H9 (cell line): ENCODE data around the gene MLYCD. TPM values are rescaled to one million over a fixed set of nuclear protein-coding genes. Genes with fewer than 3 reads are reported as not detected.

Experiments
- DNase-seq: peaks from one replicate; pipeline ENCODE4 v3.0.0-alpha.2; 2017
- H2AFZ ChIP-seq: one replicate; pipeline ENCODE4 v1.6.1; 2013; ENCODE audit warnings: mild to moderate bottlenecking, low read length, control low read depth, moderate library complexity
- H2AK5ac ChIP-seq: 2 replicates; pipeline ENCODE4 v1.6.1; 2013; ENCODE audit warnings: low read length, control low read depth, mixed read lengths; ENCODE audit not compliant: insufficient read length
- H2BK120ac ChIP-seq: one replicate; pipeline ENCODE4 v1.6.1; 2013; ENCODE audit warnings: low read depth, mild to moderate bottlenecking, low read length, control low read depth, inconsistent platforms; ENCODE audit not compliant: poor library complexity, severe bottlenecking
- H2BK12ac ChIP-seq: 2 replicates; pipeline ENCODE4 v1.6.1; 2013; ENCODE audit warnings: low read length, control low read depth, mixed read lengths, low read depth; ENCODE audit not compliant: insufficient read length
- H2BK15ac ChIP-seq: 2 replicates; pipeline ENCODE4 v1.6.1; 2013; ENCODE audit warnings: low read depth, low read length, control low read depth
- H2BK20ac ChIP-seq: one replicate; pipeline ENCODE4 v1.6.1; 2013; ENCODE audit warnings: low read depth, mild to moderate bottlenecking, low read length, control low read depth, inconsistent platforms; ENCODE audit not compliant: poor library complexity, severe bottlenecking
- H2BK5ac ChIP-seq: 2 replicates; pipeline ENCODE4 v1.6.1; 2013; ENCODE audit warnings: low read length, control low read depth, mixed read lengths; ENCODE audit not compliant: insufficient read length
- H3K14ac ChIP-seq: 2 replicates; pipeline ENCODE4 v1.6.1; 2013; ENCODE audit warnings: low read length, control low read depth; ENCODE audit not compliant: insufficient read depth
- H3K18ac ChIP-seq: 2 replicates; pipeline ENCODE4 v1.6.1; 2013; ENCODE audit warnings: low read depth, mild to moderate bottlenecking, mixed read lengths, low read length, control low read depth; ENCODE audit not compliant: insufficient read length
- H3K23ac ChIP-seq: 2 replicates; pipeline ENCODE4 v1.6.1; 2013; ENCODE audit warnings: low read length, control low read depth, mixed read lengths, low read depth; ENCODE audit not compliant: insufficient read length
- H3K23me2 ChIP-seq: 2 replicates; pipeline ENCODE4 v1.6.1; 2013; ENCODE audit warnings: low read depth, mild to moderate bottlenecking, mixed read lengths, low read length, control low read depth; ENCODE audit not compliant: insufficient read length, poor library complexity, severe bottlenecking
- H3K27ac ChIP-seq: 2 replicates; pipeline ENCODE4 v1.5.1; 2013; ENCODE audit warnings: low read length, control low read depth, mixed read lengths, low read depth; ENCODE audit not compliant: insufficient read length
- H3K27me3 ChIP-seq: 2 replicates; pipeline ENCODE4 v1.6.1; 2013; ENCODE audit warnings: low read length, control low read depth, inconsistent platforms; ENCODE audit not compliant: insufficient read depth
- H3K4ac ChIP-seq: 2 replicates; pipeline ENCODE4 v1.6.1; 2013; ENCODE audit warnings: low read depth, mild to moderate bottlenecking, control low read depth, inconsistent platforms, low read length, moderate library complexity
- H3K4me1 ChIP-seq: 2 replicates; pipeline ENCODE4 v1.6.1; 2013; ENCODE audit warnings: low read length, control low read depth, inconsistent platforms; ENCODE audit not compliant: insufficient read depth
- H3K4me2 ChIP-seq: 2 replicates; pipeline ENCODE4 v1.6.1; 2013; ENCODE audit warnings: low read length, control low read depth, mixed read lengths; ENCODE audit not compliant: insufficient read length, insufficient read depth
- H3K56ac ChIP-seq: 2 replicates; pipeline ENCODE4 v1.6.1; 2013; ENCODE audit warnings: low read depth, mild to moderate bottlenecking, mixed read lengths, low read length, control low read depth; ENCODE audit not compliant: insufficient read length
- H3K79me1 ChIP-seq: 2 replicates; pipeline ENCODE4 v1.6.1; 2013; ENCODE audit warnings: low read depth, mild to moderate bottlenecking, moderate library complexity, low read length, control low read depth, inconsistent platforms; ENCODE audit not compliant: insufficient read depth, poor library complexity, severe bottlenecking
- H3K79me2 ChIP-seq: 2 replicates; pipeline ENCODE4 v1.6.1; 2013; ENCODE audit warnings: low read length, control low read depth, inconsistent platforms; ENCODE audit not compliant: insufficient read depth
- H3K9ac ChIP-seq: 2 replicates; pipeline ENCODE4 v1.6.1; 2013; ENCODE audit warnings: low read length, control low read depth, mixed read lengths; ENCODE audit not compliant: insufficient read length; ENCODE audit errors: extremely low read depth
- H3K9me3 ChIP-seq: one replicate; pipeline ENCODE4 v1.6.1; 2013; ENCODE audit warnings: low read depth, low read length, inconsistent platforms; ENCODE audit not compliant: control insufficient read depth
- H3T11ph ChIP-seq: one replicate; pipeline ENCODE4 v1.6.1; 2013; ENCODE audit warnings: mild to moderate bottlenecking, low read length, control low read depth, inconsistent platforms
- H4K20me1 ChIP-seq: one replicate; pipeline ENCODE4 v1.6.1; 2013; ENCODE audit not compliant: control insufficient read depth, insufficient read length, insufficient read depth
- H4K5ac ChIP-seq: 2 replicates; pipeline ENCODE4 v1.6.1; 2013; ENCODE audit warnings: low read depth, mild to moderate bottlenecking, mixed read lengths, low read length, control low read depth; ENCODE audit not compliant: insufficient read length
- H4K8ac ChIP-seq: replicated peaks from 2 replicates; pipeline ENCODE4 v1.6.1; 2013; ENCODE audit warnings: low read length, control low read depth, mixed read lengths, low read depth; ENCODE audit not compliant: insufficient read length
- H4K91ac ChIP-seq: 2 replicates; pipeline ENCODE4 v1.6.1; 2013; ENCODE audit warnings: low read depth, mild to moderate bottlenecking, moderate library complexity, mixed read lengths, low read length, control low read depth; ENCODE audit not compliant: insufficient read length
- H3K27ac Mint-ChIP-seq, 3 experiments: 2 replicates in 2 of 3; 3 replicates in 1 of 3; pipeline ENCODE4 v1.8.0; 2020 to 2021; ENCODE audit warnings: mixed read lengths in 3 of 3, mild to moderate bottlenecking in 1 of 3, moderate library complexity in 1 of 3
- H3K27me3 Mint-ChIP-seq: 2 replicates; pipeline ENCODE4 v1.8.0; 2021; ENCODE audit warnings: low read depth, mild to moderate bottlenecking, moderate library complexity, mixed read lengths
- H3K36me3 Mint-ChIP-seq, 3 experiments: 2 replicates in 2 of 3; 3 replicates in 1 of 3; pipeline ENCODE4 v1.8.0; 2020 to 2021; ENCODE audit warnings: low read depth in 3 of 3, mixed read lengths in 3 of 3; ENCODE audit not compliant: insufficient read depth in 1 of 3
- H3K4me1 Mint-ChIP-seq, 2 experiments: 2 replicates each; pipeline ENCODE4 v1.8.0; 2020; ENCODE audit warnings: mixed read lengths in 2 of 2
- H3K4me3 Mint-ChIP-seq, 2 experiments: 2 replicates in 1 of 2; 3 replicates in 1 of 2; pipeline ENCODE4 v1.8.0; 2020 to 2021; ENCODE audit warnings: mild to moderate bottlenecking in 2 of 2, mixed read lengths in 2 of 2, moderate library complexity in 1 of 2
- H3K9me3 Mint-ChIP-seq, 2 experiments: 2 replicates in 1 of 2; 3 replicates in 1 of 2; pipeline ENCODE4 v1.8.0; 2020; ENCODE audit warnings: mild to moderate bottlenecking in 2 of 2, mixed read lengths in 2 of 2, moderate library complexity in 1 of 2
- CTCF ChIP-seq: fragments of 200-600 bp; sonication (generic); conservative IDR thresholded peaks from 3 replicates; pipeline ENCODE4 v1.8.0; 2021; ENCODE audit warnings: antibody characterized with exemption, mild to moderate bottlenecking
- WGBS: extraction: QIAGEN DNeasy Blood & Tissue Kit; methylation state at CpG from one replicate; pipeline ENCODE4 v1.1.7; 2013; ENCODE audit warnings: missing lambda C conversion rate, low lambda C conversion rate, mixed read lengths; ENCODE audit not compliant: insufficient read length; ENCODE audit errors: extremely low coverage; 5-methylcytosine and 5-hydroxymethylcytosine counted together
- total RNA-seq: library from RNA; stranded (reverse); gene quantifications from 2 replicates; pipeline ENCODE4 v1.2.1, GENCODE V29; 2021

The MLYCD gene
- total RNA-seq, 1 experiment from 2014 or later = 7.1 TPM

GRCh38 chr16:83849421-83849820 lies 49.5 kb upstream of the MLYCD start:
- Histone ChIP-seq H3K23me2 (no peaks in the 10 kb centered on the region), H3K56ac (no peak overlapping the region), H3K4me2 (no peak overlapping the region), H2AFZ (peak overlapping the region; percentile 29), H4K91ac (no peak overlapping the region), H4K8ac (no peak overlapping the region), H3K27ac (no peak overlapping the region), H4K20me1 (no peaks in the 10 kb centered on the region), H3K18ac (peak overlapping the region; percentile 62), H3K14ac (peak overlapping the region; percentile 86; the same call in 1 of the 2 replicates), H3K9ac (no peak overlapping the region), H2BK15ac (no peak overlapping the region), H4K5ac (no peak overlapping the region), H3K4me1 (peaks cover 10% of the 10 kb centered on the region; the same call in 1 of the 2 replicates), H2BK12ac (no peak overlapping the region), H3K23ac (no peak overlapping the region), H3K9me3 (no peaks in the 10 kb centered on the region), H3K79me1 (no peaks in the 10 kb centered on the region), H3K27me3 (no peaks in the 10 kb centered on the region), H3K79me2 (no peaks in the 10 kb centered on the region), H2BK20ac (no peak overlapping the region), H2AK5ac (no peak overlapping the region), H2BK120ac (no peak overlapping the region), H2BK5ac (no peak overlapping the region), H3K4ac (no peak overlapping the region), H3T11ph (no peak overlapping the region)
- Mint-ChIP-seq H3K4me1 (peaks cover 57 to 59% of the 10 kb centered on the region in 2 experiments), H3K27me3 (no peaks in the 10 kb centered on the region; the same call in 1 of the 2 replicates), H3K4me3 (no peak overlapping the region), H3K9me3 (no peaks in the 10 kb centered on the region), H3K27ac (peak overlapping the region in 1 of 3 experiments; percentile 30; a peak in 2 of 7 replicates), H3K36me3 (no peaks in the 10 kb centered on the region; a peak in 1 of 7 replicates)
- TF ChIP-seq CTCF = no peak
- no CpG with 5 or more reads among the region's 6 CpGs for WGBS
- no peak for DNase-seq
